ENCODE measurements around the gene DNAJC7. TPM values are rescaled to one million over a fixed set of nuclear protein-coding genes. Genes with fewer than 3 reads are reported as not detected.

Gene DNAJC7
- total RNA-seq, 1 experiment from 2014 or later, result 72.0 TPM

DNA sequence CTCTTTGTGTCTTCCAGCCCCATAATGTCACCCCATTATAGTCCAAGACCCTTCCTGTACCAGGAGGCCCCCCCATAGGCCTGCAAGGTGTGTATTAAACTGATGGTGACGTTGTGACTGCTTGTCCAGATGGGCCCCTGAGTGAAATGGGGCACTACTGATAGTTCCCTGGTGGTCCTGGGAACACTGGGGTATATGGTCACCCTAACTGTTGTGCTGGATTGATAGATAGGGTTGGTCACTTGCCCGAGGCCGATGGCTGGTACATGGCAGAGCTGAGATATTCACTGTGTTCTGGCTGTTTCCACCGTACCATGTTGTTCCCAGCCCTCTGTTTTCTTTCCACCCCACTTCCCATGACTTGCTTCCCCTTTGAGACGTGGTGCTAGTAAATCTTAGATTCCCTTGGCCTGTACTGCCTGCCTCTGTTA lies 46.3 kb downstream of the DNAJC7 start:
- POLR2A ChIA-PET, result no interaction called here
- Histone ChIP-seq H3K9me3 (ENCODE audit: control insufficient read depth, insufficient read depth, low read depth, low read length) (no peaks in the 10 kb centered on the region), H3K27ac (ENCODE audit: low read length) (no peak overlapping the region), H3K27me3 (ENCODE audit: control insufficient read depth, insufficient read depth, low read length) (no peaks in the 10 kb centered on the region), H3K36me3 (ENCODE audit: control insufficient read depth, insufficient read depth, low read length) (no peaks in the 10 kb centered on the region; the same call in 1 of the 2 replicates), H3K4me1 (ENCODE audit: control insufficient read depth, insufficient read depth, low read length) (peaks cover 27% of the 10 kb centered on the region), H3K4me3 (ENCODE audit: low read depth in 2 of 2, low read length in 2 of 2) (no peak overlapping the region)
- in situ Hi-C loops (cut with HindIII; ENCODE audit: low pct_unique_long_range_greater_than_20kb, low sequenced_read_pairs) (no loop called here), intact Hi-C loops (cut with micrococcal nuclease; ENCODE audit: unreplicated experiment) (no loop called here)
- no peak for DNase-seq (ENCODE audit: low read depth, low spot score)
- BruUV-seq (replicated peaks), result no TSS peak
- ATAC-seq, result no peak
- CTCF ChIA-PET, result no interaction called here
- TF ChIP-seq POLR2AphosphoS5 (IDR thresholded peaks at IDR 0.05; ENCODE audit: low read depth, low read length) (0 out of 2 replicates have a peak, but pooled peaks have one; percentile 30), CTCF (IDR thresholded peaks at IDR 0.05) (no peak)

- POLR2A ChIA-PET, result interaction anchor here (0.6 kb wide), 1 partner anchor 301 kb away, joined by 3 read pairs; no protein-coding TSS in a partner anchor
Observed at GRCh38 chr17:41968676-41969075, 48.6 kb downstream of the DNAJC7 start.

More at GRCh38 chr17:41968676-41969075, 48.6 kb downstream of the DNAJC7 start:
- Histone ChIP-seq H3K4me1 (ENCODE audit: control insufficient read depth, insufficient read depth, low read length) (peaks cover 34% of the 10 kb centered on the region), H3K36me3 (ENCODE audit: control insufficient read depth, insufficient read depth, low read length) (no peaks in the 10 kb centered on the region; the same call in 1 of the 2 replicates), H3K4me3 (ENCODE audit: low read depth in 2 of 2, low read length in 2 of 2) (no peak overlapping the region), H3K9me3 (ENCODE audit: control insufficient read depth, insufficient read depth, low read depth, low read length) (no peaks in the 10 kb centered on the region), H3K27me3 (ENCODE audit: control insufficient read depth, insufficient read depth, low read length) (no peaks in the 10 kb centered on the region), H3K27ac (ENCODE audit: low read length) (no peak overlapping the region)
- intact Hi-C loops (cut with micrococcal nuclease; ENCODE audit: unreplicated experiment) (no loop called here), in situ Hi-C loops (cut with HindIII; ENCODE audit: low pct_unique_long_range_greater_than_20kb, low sequenced_read_pairs) (no loop called here)
- CTCF ChIA-PET, result interaction anchor here (0.6 kb wide), 1 partner anchor 138 kb away, joined by 4 read pairs; no protein-coding TSS in a partner anchor
- BruUV-seq (replicated peaks), result no TSS peak
- no peak for DNase-seq (ENCODE audit: low read depth, low spot score)
- TF ChIP-seq TCF7L2 (IDR thresholded peaks at IDR 0.05; ENCODE audit: low read depth, low read length) (no peak), POLR2AphosphoS5 (IDR thresholded peaks at IDR 0.05; ENCODE audit: low read depth, low read length) (no peak), CTCF (IDR thresholded peaks at IDR 0.05) (no peak), REST (IDR thresholded peaks at IDR 0.05; ENCODE audit: insufficient read depth in 1 of 2, low read depth in 2 of 2, low read length in 1 of 2) (no peak), SIN3A (IDR thresholded peaks at IDR 0.05; ENCODE audit: borderline replicate concordance, insufficient read depth, low read depth, low read length) (no peak)
- no peak for ATAC-seq
